HepG2 (cell line): ENCODE measurements around the gene DAZAP1. TPM values are rescaled to one million over a fixed set of nuclear protein-coding genes. Genes with fewer than 3 reads are reported as not detected.

ENCODE experiments used
- ADNP ChIP-seq: sonication (generic); formaldehyde crosslinking; IDR thresholded peaks from 2 replicates; pipeline ENCODE4 v1.4.0; 2020; ENCODE audit warnings: missing genetic modification reagents
- FOXC1 ChIP-seq: sonication (generic); formaldehyde crosslinking; IDR thresholded peaks from 2 replicates; pipeline ENCODE4 v1.8.0; 2022; ENCODE audit warnings: mild to moderate bottlenecking, missing genetic modification reagents, borderline replicate concordance
- HBP1 ChIP-seq: IDR thresholded peaks from 2 replicates; pipeline ENCODE4 v1.6.1; 2016; ENCODE audit warnings: low read depth, control low read depth
- HOXA9 ChIP-seq: sonication (generic); formaldehyde crosslinking; IDR thresholded peaks from 2 replicates; pipeline ENCODE4 v1.8.1; 2022; ENCODE audit warnings: missing genetic modification reagents, mild to moderate bottlenecking, moderate library complexity, borderline replicate concordance
- KAT2B ChIP-seq: fragments of 150-350 bp; IDR thresholded peaks from 2 replicates; pipeline ENCODE4 v1.6.1; 2014; ENCODE audit warnings: low read depth, low read length, borderline replicate concordance
- KAT8 ChIP-seq: IDR thresholded peaks from 2 replicates; pipeline ENCODE4 v1.6.1; 2016; ENCODE audit warnings: missing genetic modification reagents, missing compliant biosample characterization
- KDM5A ChIP-seq: fragments of 200-600 bp; sonication (generic); IDR thresholded peaks from 2 replicates; pipeline ENCODE4 v1.7.0; 2018; ENCODE audit warnings: antibody characterized with exemption, mild to moderate bottlenecking, low read length, borderline replicate concordance
- KDM6A ChIP-seq: IDR thresholded peaks from 2 replicates; pipeline ENCODE4 v1.6.1; 2016; ENCODE audit warnings: low read depth
- MLXIP ChIP-seq: sonication (generic); formaldehyde crosslinking; IDR thresholded peaks from 2 replicates; pipeline ENCODE4 v1.9.0; 2021; ENCODE audit warnings: missing genetic modification reagents, borderline replicate concordance
- NCOA1 ChIP-seq: sonication (generic); formaldehyde crosslinking; IDR thresholded peaks from 2 replicates; pipeline ENCODE4 v1.9.0; 2021; ENCODE audit warnings: missing genetic modification reagents
- RAD51 ChIP-seq: fragments of 450-650 bp; IDR thresholded peaks from 2 replicates; pipeline ENCODE4 v1.6.1; 2016; ENCODE audit warnings: borderline replicate concordance
- SATB2 ChIP-seq: sonication (generic); formaldehyde crosslinking; IDR thresholded peaks from 2 replicates; pipeline ENCODE4 v1.5.0; 2020; ENCODE audit warnings: missing genetic modification reagents
- TGIF2 ChIP-seq: IDR thresholded peaks from 2 replicates; pipeline ENCODE4 v1.6.1; 2016; ENCODE audit warnings: control low read depth, missing compliant biosample characterization
- ZBED4 ChIP-seq: sonication (generic); formaldehyde crosslinking; IDR thresholded peaks from 2 replicates; pipeline ENCODE4 v1.4.0; 2020; ENCODE audit warnings: missing genetic modification reagents, borderline replicate concordance
- ZBTB42 ChIP-seq: sonication (generic); formaldehyde crosslinking; IDR thresholded peaks from 2 replicates; pipeline ENCODE4 v1.5.0; 2020; ENCODE audit warnings: mild to moderate bottlenecking, missing genetic modification reagents
- ZNF253 ChIP-seq: sonication (generic); formaldehyde crosslinking; IDR thresholded peaks from 2 replicates; pipeline ENCODE4 v1.8.0; 2022; ENCODE audit warnings: mild to moderate bottlenecking, missing genetic modification reagents, borderline replicate concordance
- ZNF614 ChIP-seq: IDR thresholded peaks from 2 replicates; pipeline ENCODE4 v1.6.1; 2018; ENCODE audit warnings: missing biosample characterization, missing genetic modification reagents, inconsistent platforms, borderline replicate concordance
- ZNF777 ChIP-seq: sonication (generic); formaldehyde crosslinking; IDR thresholded peaks from 2 replicates; pipeline ENCODE4 v1.4.0; 2020; ENCODE audit warnings: missing genetic modification reagents
- ZSCAN12 ChIP-seq: sonication (generic); formaldehyde crosslinking; IDR thresholded peaks from 2 replicates; pipeline ENCODE4 v1.9.0; 2021; ENCODE audit warnings: mild to moderate bottlenecking, missing genetic modification reagents
- polyA plus RNA-seq, 8 experiments: library from polyadenylated mRNA; depleted of rRNA in 3 of 8; stranded (reverse) in 7 of 8; unstranded in 1 of 8; fragments of >200 nt; fragmentation: Illumina TruSeq in 4 of 8; extraction: Trizol in 4 of 8; gene quantifications; 2 replicates each; pipeline versions ENCODE4 v1.2.1 to v1.2.3, GENCODE V29; 2011 to 2016; ENCODE audit warnings: low read depth in 4 of 8, missing spikeins in 1 of 8, mixed read lengths in 1 of 8; ENCODE audit not compliant: insufficient read depth in 1 of 8
- total RNA-seq, 5 experiments: library from RNA; depleted of rRNA; stranded (reverse); fragments of >200 nt; fragmentation: Illumina TruSeq; extraction: Trizol; gene quantifications; 2 replicates each; pipeline ENCODE4 v1.2.3, GENCODE V29; 2016; ENCODE audit warnings: low read depth in 1 of 5
- TF ChIP-seq, protein P1 (sequence below): sonication (generic); formaldehyde crosslinking; IDR thresholded peaks from 2 replicates; pipeline ENCODE4 v1.8.0; 2022; ENCODE audit warnings: missing genetic modification reagents, mild to moderate bottlenecking, borderline replicate concordance

DAZAP1 gene
- total and polyA plus RNA-seq, 2 of the 13 experiments (the other 11 are each of a cell fraction or from before 2014, with no cell fraction given) = 63.3 to 79.2 TPM

GRCh38 chr19:1400281-1401137 is 6.9 kb upstream of the DAZAP1 start (continued):
- TF ChIP-seq ZBED4 = no peak
- TF ChIP-seq HOXA9 (CRISPR knock-in tag) = no peak
- TF ChIP-seq KAT8 (CRISPR knock-in tag) = no peak; the same call in 1 of the 2 replicates
- TF ChIP-seq ZNF614 = peak; percentile 47; the same call in 1 of the 2 replicates
- no peak for TF ChIP-seq RAD51
- no peak for TF ChIP-seq SATB2
- TF ChIP-seq KAT2B = no peak
- TF ChIP-seq MLXIP (CRISPR knock-in tag) = peak; percentile 63; the same call in 1 of the 2 replicates
- TF ChIP-seq HBP1 (CRISPR knock-in tag) = 0 out of 2 replicates have a peak, but pooled peaks have one; percentile 37
- no peak for TF ChIP-seq NCOA1
- TF ChIP-seq ADNP (CRISPR knock-in tag) = peak; percentile 98
- peak; percentile 87 for TF ChIP-seq KDM6A (CRISPR knock-in tag)
- no peak; the same call in 1 of the 2 replicates for TF ChIP-seq ZNF253 (CRISPR knock-in tag)
- TF ChIP-seq TGIF2 = no peak
- no peak for TF ChIP-seq ZSCAN12 (CRISPR knock-in tag)
- peak; percentile 4; the same call in 1 of the 2 replicates for TF ChIP-seq ZNF777
- TF ChIP-seq, protein P1, sequence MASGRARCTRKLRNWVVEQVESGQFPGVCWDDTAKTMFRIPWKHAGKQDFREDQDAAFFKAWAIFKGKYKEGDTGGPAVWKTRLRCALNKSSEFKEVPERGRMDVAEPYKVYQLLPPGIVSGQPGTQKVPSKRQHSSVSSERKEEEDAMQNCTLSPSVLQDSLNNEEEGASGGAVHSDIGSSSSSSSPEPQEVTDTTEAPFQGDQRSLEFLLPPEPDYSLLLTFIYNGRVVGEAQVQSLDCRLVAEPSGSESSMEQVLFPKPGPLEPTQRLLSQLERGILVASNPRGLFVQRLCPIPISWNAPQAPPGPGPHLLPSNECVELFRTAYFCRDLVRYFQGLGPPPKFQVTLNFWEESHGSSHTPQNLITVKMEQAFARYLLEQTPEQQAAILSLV (CRISPR knock-in tag) = no peak
- TF ChIP-seq FOXC1 (CRISPR knock-in tag) = no peak
- TF ChIP-seq ZBTB42 (CRISPR knock-in tag) = peak; percentile 72; the same call in 1 of the 2 replicates
- peak; percentile 35; the same call in 1 of the 2 replicates for TF ChIP-seq KDM5A
